Peyer's patch (tissue), 4 donors: ENCODE measurements around the gene PCDHGC3.

Experiments used
- POLR2A ChIP-seq, 2 donors: fragments of 450-650 bp; IDR thresholded peaks; one replicate each; pipeline ENCODE4 v1.5.1; 2017; ENCODE audit warnings: antibody characterized with exemption in 2 of 2, mild to moderate bottlenecking in 2 of 2, moderate library complexity in 2 of 2
- TF ChIP-seq, protein P1 (sequence below), 6 experiments: fragments of 450-650 bp in 4 of 6; fragments of 200-600 bp in 2 of 6; sonication (generic) in 1 of 6; IDR thresholded peaks; one replicate each; pipeline ENCODE4 v1.5.1; 2017 to 2019; ENCODE audit warnings: antibody characterized with exemption in 6 of 6, mild to moderate bottlenecking in 3 of 6, moderate library complexity in 1 of 6

GRCh38 chr5:141465351-141465750, 10.4 kb upstream of the PCDHGC3 start:
- TF ChIP-seq, protein P1, sequence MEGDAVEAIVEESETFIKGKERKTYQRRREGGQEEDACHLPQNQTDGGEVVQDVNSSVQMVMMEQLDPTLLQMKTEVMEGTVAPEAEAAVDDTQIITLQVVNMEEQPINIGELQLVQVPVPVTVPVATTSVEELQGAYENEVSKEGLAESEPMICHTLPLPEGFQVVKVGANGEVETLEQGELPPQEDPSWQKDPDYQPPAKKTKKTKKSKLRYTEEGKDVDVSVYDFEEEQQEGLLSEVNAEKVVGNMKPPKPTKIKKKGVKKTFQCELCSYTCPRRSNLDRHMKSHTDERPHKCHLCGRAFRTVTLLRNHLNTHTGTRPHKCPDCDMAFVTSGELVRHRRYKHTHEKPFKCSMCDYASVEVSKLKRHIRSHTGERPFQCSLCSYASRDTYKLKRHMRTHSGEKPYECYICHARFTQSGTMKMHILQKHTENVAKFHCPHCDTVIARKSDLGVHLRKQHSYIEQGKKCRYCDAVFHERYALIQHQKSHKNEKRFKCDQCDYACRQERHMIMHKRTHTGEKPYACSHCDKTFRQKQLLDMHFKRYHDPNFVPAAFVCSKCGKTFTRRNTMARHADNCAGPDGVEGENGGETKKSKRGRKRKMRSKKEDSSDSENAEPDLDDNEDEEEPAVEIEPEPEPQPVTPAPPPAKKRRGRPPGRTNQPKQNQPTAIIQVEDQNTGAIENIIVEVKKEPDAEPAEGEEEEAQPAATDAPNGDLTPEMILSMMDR (IDR thresholded peaks at IDR 0.05), result no peak
- TF ChIP-seq POLR2A (IDR thresholded peaks at IDR 0.05), result no peak
